HepG2 (cell line): Measurements from ENCODE around the gene FOSB.

ENCODE experiments used
- AHR ChIP-seq: IDR thresholded peaks from 2 replicates; pipeline ENCODE4 v1.6.1; 2018; ENCODE audit warnings: missing genetic modification reagents, missing compliant biosample characterization
- CTCF ChIP-seq: sonication (generic); formaldehyde crosslinking; IDR thresholded peaks from 2 replicates; pipeline ENCODE4 v1.5.0; 2020; ENCODE audit warnings: mild to moderate bottlenecking, missing genetic modification reagents, moderate library complexity
- MXI1 ChIP-seq: IDR thresholded peaks from 3 replicates; pipeline ENCODE4 v1.6.1; 2012; ENCODE audit warnings: low read depth, low read length, inconsistent platforms, borderline replicate concordance
- POGK ChIP-seq: sonication (generic); formaldehyde crosslinking; conservative IDR thresholded peaks from 2 replicates; pipeline ENCODE4 v1.8.0; 2022; ENCODE audit warnings: mild to moderate bottlenecking, moderate library complexity, missing genetic modification reagents
- TAF1 ChIP-seq: sonication (generic); formaldehyde crosslinking; IDR thresholded peaks from 2 replicates; pipeline ENCODE4 v1.4.0; 2020; ENCODE audit warnings: missing genetic modification reagents

- peak; percentile 75 for TF ChIP-seq CTCF (CRISPR knock-in tag)
- TF ChIP-seq AHR (CRISPR knock-in tag) = no peak
- TF ChIP-seq POGK = 0 out of 2 replicates have a peak, but pooled peaks have one; percentile 58
- TF ChIP-seq MXI1 = 0 out of 3 replicates have a peak, but pooled peaks have one; percentile 30
- TF ChIP-seq TAF1 (CRISPR knock-in tag) = peak; percentile 33; the same call in 1 of the 2 replicates
Measured at GRCh38 chr19:45439569-45440258, 28.1 kb upstream of the FOSB start.
